Measurements from ENCODE around the gene CNPY1.
"Not testable (repeated sequence)": the region's sequence is repeated elsewhere in the genome, so short reads cannot be mapped to it uniquely, and the experiment has no call there.

Gene CNPY1

DNA sequence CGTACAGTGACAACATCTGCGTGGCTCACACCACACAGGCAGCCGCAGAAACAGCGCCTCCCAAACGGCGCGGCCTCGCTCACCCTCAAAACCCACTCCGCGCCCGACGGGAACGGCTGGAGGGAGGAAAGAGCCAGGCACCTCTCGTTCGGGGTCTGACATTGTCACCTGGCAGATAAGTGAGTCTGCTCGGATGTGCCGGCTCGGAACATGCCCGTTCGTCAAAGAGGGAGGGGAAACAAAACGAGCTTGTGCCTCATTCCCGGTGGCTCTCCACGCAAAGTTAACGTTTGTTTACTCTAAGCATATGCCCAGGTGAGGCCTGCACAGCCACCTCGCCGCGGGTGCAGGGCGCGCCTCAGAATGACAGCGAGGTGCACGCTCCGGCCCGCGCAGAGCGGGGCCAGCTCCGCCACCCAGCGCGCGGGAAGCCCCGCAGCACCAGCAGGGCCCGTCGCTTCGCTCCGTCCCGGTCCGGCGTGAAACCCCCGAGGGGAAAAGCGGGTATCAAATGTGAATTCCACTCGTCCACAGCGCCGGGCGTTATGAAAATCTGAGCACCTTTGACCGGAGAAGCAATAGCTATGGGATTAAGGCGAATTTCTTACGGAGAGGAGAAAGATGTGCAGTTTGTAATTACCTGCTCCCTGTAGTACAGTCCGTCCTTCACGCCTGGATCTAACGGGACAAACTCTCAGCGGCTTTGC lies 13.1 kb downstream of the CNPY1 start:
- no peak for DNase-seq (ENCODE audit: low read depth in 2 of 2)

DNA sequence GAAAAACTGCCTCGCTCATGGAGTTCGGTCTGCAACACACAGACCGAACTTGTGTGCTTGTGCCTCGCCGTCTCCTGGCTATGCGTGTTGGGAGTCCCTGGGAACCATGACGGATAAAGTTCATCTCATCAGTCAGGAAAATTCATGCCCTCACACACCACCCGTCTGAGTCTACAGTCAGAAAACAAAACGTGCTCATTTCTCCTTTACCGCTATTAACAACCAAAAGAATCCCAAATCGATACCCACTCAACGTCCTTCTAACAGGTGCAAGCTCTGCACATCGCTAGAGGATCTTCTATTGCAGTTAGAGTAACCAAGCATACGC lies 13.6 kb downstream of the CNPY1 start:
- DNase-seq (ENCODE audit: low read depth in 2 of 2): no peak

DNA sequence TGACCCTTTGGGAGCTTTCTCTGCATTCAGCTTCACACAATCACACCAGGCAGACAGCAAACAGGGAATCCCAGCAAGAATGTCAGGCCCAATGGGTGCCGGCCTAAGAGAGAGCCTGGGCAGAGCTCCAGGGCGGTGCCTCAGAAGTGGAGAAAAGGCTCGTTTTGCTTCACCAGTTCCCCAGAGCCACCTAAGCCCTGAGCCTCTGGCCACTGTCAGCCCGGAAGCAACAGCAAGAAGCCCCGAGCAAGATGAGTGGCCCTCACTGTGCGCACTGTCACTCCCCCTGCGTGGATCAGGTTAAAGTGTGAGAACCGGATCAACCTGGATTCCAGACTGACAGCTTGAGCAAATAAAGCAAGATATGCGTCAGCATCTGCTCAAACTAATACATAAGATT lies 14.7 kb downstream of the CNPY1 start:
- DNase-seq (ENCODE audit: low read depth in 2 of 2): no peak

DNA sequence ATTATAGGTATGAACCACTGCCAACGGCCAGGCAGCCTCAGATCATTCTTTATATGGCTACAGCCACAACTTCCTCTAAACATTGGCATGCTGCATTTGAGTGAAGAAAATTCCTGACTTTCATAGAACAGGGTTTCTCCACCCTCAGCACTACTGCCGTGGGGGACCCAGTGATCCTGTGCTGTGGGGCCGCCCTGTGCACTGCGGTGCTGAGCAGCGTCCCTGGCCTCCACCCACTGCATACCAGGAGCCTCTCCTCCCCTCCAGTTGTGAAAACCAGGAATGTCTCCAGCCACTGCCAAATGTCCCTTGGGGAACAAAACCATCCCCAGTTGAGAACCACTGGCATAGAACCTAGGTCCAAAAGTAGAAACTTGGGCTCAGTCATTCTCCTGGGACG lies 15.8 kb downstream of the CNPY1 start:
- DNase-seq (ENCODE audit: low read depth in 2 of 2): no peak

DNA sequence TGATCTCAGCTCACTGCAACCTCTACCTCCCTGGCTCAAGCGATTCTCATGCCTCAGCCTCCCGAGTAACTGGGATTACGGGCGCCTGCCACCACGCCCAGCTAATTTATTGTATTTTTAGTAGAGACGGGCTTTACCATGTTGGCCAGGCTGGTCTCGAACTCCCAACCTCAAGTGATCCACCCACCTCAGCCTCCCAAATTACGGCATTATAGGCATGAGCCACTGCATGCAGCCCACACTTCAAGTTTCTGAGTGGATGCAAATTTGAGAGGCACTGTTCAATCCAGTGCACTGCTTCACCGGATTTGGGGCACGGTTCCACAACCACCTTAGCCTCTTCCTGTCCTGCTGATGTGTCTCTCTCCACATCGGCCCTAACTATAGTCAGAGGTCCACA lies 16.5 kb downstream of the CNPY1 start:
- DNase-seq (ENCODE audit: low read depth in 2 of 2): no peak

DNA sequence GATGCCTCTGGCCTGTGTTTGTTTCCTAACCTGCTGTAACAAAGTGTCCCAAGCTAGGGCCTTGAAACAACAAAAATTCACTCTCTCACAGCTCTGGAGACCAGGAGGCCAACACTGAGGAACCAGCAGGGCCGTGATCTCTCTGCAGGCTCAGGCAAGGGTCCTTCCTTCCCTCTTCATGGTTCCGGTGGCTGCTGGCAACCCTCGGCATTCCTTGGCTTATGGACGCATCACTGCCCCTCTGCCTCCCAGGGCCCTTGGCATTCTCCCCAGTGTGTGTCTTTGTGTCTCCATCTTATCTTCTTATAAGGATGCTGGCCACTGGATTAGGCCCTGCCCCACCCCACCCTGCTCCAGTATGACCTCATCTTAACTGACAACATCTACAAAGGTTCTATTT lies 17.0 kb downstream of the CNPY1 start:
- no peak for DNase-seq (ENCODE audit: low read depth in 2 of 2)

DNA sequence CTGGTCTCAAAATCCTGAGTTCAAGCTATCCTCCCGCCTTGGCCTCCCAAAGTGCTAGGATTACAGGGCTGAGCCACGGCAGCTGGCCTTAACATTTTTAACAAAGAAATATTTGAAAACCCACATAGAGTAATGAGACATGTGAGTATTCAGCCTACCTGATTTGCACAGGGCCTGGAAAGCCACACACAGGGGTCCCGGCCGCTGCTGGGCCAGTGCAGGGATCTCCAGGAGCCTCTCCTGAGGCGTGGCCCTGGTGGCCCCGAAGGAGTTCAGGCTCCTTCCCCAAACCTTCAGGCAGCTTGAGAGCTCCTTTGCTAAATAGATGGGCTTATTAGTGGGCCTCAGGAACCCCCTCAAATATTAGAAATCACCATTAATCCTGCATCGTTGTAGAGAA lies 18.7 kb downstream of the CNPY1 start:
- no peak for DNase-seq (ENCODE audit: low read depth in 2 of 2)

DNA sequence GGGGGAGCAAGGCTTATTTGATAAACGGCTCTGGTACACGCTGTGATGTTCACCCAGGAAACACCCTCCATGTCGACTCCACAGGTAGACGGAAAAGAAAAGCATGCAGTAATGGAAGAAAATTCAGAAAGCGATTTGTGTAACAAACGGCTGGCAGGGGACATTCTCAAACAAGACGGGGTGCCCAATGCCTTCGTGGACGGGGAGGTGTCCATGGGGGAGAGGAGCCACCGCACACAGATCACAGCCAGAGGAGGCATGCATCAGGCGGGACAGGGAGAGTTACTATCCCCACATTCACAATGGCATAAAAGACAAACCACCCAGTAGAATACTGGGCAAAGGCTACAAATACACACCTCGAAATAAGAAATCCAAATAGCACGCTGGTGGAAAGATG lies 20.1 kb downstream of the CNPY1 start:
- no peak for DNase-seq (ENCODE audit: low read depth in 2 of 2)

DNA sequence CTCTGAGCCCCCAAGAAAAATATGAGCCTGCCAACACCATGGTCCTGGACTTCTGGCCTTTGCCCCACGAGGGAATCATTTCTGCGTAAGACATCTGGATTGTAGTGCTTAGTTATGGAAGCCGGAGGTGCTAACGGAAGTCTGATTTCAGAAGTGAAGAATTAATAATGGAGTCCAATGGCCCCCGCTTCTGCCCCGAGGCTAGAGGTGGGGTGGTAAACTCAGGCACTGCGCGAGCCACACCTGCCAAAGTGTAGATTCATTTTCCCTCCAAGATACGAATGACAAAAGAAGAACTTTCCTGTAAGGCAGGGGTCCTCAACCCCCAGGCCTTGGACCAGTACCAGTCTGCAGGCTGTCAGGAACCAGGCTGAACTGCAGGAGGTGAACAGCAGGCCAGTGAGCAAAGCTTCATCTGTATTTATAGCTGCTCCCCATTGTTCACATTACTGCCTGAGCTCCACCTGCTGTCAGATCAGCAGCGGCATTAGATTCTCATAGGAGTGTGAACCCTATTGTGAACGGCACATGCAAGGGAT lies 22.3 kb downstream of the CNPY1 start:
- no peak for DNase-seq (ENCODE audit: low read depth in 2 of 2)

DNA sequence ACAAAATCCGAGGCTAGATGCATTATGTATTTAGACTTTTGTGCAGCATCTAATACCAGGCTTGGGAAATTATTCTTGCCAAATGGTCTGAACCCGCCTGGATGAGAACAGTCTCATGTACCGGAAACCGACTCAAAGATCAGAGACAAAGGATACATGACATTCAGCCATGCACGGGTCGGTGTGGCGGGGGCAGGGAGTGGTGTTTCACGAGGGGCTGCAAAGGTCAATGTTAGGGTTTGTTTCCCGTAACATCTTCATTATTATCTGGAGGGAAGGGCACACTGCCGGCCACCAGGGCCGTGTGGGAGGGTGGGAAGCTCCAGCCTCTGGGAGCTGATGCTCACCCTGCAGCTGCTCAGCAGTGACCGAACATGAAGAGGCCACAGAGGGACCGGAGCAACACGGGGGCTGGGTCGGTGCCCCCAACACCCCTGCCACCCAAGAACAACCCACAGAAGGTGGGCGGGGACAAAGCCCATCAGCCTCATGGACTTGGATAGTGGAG lies 23.1 kb downstream of the CNPY1 start:
- DNase-seq (ENCODE audit: low read depth in 2 of 2): no peak

DNA sequence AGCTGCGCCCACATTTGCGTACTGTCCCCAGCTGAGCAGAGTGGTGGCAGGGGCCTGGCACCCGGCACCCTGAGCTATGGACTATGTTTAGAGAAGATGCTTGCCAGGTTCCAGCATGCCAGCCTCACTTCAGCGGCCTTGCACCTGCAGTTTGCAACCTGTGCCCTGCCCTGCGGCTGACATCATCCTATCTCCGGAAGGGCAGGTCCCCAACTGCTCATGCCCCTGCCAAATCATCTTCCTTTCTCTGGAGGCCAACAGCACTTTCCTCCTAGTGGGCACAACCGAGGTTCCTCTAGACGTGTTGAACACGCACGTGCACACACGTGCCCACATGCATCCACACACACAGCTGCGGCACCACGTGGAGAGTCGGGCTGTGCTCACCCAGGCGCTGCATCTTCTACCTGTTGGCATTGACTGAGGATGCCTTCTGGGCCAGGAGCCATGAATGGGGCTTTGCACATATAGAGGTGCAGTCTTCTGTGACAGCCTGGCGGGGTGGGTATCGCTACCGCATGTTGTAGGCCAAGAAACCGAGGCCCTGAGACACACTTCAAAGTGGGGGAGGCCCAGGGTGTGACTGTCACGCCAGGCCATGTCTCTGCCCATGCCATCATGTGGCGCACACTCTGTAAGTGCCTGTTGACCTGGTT lies 24.5 kb downstream of the CNPY1 start:
- no peak for DNase-seq (ENCODE audit: low read depth in 2 of 2)

DNA sequence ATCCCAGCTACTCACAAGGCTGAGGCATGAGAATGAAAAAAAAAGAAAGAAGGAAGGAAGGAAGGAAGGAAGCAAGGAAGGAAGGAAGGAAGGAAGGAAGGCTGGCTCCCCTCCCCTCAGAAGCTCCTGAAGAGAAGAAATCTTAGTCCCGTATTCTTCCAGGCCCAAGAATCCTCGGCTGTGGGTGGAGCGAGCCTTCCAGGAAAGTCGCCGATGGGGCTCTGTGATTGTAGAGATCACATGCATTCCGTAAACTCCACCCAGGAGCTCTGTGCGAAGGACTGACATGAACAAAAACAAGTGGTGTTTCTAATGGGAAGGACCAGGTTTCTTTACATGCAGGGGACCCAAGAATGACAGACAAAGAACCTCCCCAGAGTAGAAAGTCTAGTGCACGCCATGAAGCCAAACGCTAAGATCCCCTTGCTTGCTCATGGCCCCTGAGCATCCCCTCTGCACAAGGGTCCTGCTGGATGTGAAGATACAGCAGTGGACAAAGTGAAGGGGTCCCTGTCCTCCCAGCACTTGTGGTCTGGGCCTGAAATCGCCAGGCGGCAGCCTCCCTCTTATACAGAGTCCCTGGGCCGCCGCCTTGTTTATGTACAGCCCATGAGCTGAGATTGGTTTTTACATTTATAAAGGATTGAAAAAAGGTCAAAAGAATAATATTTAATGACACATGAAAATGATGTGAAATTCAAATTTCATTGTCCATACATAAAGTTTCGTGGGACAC lies 25.2 kb downstream of the CNPY1 start:
- no peak for DNase-seq (ENCODE audit: low read depth in 2 of 2)

DNA sequence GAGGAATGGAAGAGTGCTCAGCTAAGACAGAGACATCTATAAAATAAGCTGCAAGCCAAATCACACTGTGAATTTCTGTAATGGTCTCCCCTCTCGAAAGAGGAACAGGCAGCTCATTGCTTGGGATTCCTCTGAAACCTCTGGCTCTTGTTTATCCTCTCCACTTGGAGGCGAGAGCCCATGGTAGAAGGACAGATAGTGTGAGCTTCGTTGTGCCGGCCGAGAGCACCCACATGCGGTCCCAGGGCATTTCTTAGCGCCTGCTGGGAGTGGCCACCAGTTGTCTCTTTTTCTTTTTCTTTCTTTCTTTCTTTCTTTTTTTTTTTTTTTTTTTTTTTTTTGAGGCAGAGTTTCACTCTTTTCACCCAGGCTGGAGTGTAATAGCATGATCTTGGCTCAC lies 26.2 kb downstream of the CNPY1 start:
- DNase-seq (ENCODE audit: low read depth in 2 of 2): no peak

DNA sequence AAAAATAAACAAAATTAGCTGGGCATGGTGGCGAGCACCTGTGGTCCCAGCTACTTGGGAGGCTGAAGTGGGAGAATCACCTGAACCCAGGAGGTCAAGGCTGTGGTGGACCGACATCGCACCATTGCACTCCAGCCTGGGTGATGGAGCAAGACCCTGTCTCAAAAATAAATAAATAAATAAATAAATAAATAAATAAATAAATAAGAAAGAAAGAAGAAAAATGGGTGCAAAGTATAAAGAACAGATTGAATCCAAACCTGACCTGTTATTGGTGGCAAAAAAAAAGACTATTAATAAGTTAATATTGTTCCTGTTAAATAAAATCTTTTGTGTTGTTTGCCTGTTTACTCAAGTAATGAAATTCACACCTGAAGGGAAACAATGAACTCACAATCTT lies 27.0 kb downstream of the CNPY1 start:
- DNase-seq (ENCODE audit: low read depth in 2 of 2): not testable (repeated sequence)

DNA sequence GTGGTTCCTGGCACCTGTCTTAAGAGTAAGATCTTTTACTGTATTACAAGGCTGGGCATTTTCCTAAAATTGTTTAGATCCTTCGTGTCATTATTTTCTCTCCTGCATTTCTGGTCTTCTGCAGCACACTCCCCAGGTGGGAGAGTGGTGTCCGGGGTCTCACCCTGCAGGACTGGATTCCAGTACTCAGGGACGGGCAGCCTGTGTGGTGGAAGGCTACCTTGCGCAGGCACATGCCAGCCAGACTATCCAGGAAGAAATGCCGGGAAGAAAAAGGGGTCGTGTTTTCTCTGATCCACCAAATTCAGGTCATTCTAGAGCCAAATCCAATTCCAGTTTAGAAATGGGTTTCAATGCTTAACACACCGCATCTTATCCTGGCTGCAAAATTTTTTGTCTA lies 27.7 kb downstream of the CNPY1 start:
- DNase-seq (ENCODE audit: low read depth in 2 of 2): no peak

DNA sequence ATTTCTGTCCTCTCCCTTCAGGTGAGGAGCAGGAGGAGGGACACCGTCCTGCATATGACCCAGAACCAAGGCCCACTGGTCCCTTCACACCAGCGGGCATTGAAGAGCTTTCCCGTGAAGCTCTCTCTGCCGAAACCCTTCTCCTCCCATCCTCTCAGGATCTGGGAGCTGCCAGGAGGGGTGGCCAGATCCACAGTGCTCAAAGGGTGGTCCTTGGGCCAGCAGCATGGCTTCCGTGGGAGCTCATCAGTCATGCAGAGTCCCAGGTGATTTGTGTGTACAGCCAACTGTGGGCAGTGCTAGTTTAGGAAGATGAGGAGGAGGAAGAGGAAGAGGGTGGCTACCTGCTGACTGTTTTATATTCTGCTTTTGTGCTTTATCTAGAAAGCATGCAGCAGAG lies 28.4 kb downstream of the CNPY1 start:
- DNase-seq (ENCODE audit: low read depth in 2 of 2): no peak

DNA sequence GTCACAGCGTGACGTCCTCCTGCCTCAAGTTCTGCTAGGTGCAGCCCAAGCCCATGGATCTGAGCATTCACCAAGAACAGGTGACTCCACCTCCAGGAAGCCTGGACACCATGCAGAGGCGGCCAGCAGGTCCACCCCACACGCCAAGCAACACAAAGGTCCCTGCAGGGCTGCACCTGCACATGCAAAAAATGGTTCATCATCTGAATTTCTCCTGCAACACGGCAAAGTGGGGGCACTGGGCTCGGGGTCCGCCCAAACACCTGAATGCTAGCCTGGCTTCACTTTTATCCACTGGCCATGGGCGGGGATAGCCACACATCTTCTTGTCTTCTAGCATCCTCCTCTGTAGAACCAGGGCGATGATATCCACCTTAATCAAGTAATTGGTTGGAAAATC lies 28.9 kb downstream of the CNPY1 start:
- no peak for DNase-seq (ENCODE audit: low read depth in 2 of 2)

DNA sequence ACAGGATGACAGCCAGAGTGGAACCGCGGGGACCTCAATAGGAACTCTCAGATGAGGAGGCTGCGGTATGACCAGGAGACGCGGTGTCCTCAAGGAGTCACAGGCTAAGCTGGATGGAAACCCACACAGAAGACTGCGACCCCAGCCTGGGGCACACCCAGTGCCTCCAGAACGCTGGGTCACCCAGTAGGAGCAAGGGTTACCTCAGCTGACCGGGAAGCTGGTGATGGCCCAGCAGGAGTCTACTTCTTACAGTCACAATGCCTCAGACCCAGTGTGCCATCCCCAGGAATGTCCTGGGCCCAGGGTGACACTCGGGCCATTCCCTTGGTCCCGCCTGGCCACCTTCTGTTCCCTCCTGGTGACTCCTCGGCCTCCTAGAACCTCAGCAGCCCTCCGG lies 29.9 kb downstream of the CNPY1 start:
- DNase-seq (ENCODE audit: low read depth in 2 of 2): no peak

DNA sequence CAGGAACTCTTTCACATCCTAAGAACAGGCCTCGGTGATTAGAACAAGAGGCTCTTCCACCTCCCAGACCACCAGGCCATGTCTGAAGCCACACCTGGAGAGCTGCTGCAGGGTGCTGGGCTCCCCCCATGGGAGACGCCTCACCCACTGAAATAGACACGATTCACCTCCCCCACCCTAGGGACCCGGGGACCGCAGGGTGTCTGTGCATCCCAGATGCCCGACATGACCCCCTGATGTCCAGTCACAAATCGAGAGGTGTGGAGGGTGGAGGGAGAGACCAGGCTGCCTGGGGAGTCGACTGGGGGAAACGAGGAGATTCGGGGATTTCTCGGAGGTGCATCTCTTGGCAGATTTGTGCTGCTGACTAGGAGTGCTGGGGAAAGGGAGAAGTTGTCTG lies 31.0 kb downstream of the CNPY1 start:
- DNase-seq (ENCODE audit: low read depth in 2 of 2): no peak

DNA sequence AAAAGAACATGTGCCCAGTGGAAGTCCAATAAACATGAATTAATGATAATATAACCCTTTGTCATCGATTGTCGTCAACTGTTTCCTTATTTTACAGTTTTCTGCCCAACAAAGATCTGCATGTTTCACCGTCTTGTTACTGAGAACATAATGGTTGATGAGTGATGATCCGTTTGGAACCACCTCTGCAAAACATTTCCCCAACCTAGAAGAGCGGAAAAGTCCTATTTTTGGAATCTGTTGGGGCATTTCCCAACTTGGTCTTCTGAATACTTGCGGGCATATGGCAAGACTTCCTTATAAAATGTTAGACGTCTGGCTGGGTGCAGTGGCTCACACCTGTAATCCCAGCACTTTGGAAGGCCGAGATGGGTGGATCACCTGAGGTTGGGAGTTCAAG lies 32.1 kb downstream of the CNPY1 start:
- DNase-seq (ENCODE audit: low read depth in 2 of 2): no peak

DNA sequence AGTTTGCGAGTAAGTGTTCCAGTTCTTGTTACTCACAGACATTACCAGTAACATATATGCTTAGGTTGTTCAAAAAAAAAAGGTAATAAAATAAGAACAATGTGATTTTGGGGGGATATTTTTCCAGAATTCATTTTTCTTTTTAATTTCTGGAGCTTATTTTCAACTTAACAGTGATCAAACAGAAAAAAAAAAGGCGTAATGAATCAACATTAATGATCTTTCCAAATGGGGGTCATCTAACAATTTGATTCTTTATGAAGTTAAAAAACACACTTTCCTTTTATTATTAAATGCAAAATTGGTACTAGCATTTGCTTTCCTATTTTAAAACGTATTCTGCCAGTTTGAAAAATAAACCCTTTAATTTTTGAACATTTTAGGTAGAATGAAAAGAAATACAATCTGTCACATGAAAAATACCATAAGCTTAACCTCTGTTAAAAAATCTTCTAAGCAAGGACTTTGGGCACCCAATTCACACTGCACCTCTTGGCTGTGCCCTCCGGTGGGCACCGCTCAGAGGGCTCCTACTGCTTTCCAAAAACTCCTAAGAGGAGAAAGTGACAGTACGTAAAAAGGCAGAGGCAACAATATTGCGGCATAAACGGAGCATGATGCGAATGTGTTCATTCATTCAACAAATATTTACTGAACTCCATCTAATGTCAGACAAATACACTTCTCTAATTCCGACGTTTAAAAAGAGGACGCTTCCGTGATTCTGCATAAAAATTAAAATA lies 32.6 kb downstream of the CNPY1 start:
- DNase-seq (ENCODE audit: low read depth in 2 of 2): no peak

DNA sequence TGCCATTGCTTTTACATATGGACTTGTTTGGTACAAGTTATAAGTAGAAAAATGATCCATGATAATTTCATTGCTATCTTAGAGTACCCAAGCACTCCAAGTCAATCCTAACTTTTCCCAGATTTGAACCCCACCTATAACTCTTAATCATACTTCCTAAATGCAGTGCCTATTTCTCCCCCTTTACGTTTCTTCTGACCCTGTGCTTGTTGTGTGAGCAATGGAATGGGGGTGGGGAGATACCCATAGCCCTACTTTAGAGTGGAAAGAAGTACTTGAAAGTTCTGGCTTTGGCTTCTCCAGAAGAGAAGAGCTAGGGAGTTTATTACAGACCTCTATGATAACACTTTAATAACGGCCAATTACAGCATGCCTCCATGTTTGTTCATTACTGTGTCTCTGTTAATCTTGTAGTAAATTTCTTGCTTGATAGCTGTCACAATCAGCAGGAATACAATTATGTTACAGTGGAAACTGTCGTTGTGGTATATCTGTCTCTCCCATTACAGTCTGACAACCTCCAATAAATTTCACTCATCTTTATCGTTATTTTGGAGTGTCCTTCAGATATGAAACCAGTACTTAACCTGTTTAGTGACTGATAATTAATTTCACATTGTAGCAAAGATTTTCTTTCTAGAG lies 34.0 kb downstream of the CNPY1 start:
- DNase-seq (ENCODE audit: low read depth in 2 of 2): no peak

Data from stimulated activated CD8-positive, alpha-beta memory T cell treated with anti-CD3 and anti-CD28 coated beads, Interleukin-7, amount 100 ng/mL, for 1 hour (primary cell).